SKM-1 (cell line): ENCODE measurements around the gene SCLT1.

Source experiments
- DNase-seq: peaks from one replicate; lab custom pipeline; 2025; ENCODE audit not compliant: unreplicated experiment; lab: John Stamatoyannopoulos, UW

SCLT1 gene

DNA sequence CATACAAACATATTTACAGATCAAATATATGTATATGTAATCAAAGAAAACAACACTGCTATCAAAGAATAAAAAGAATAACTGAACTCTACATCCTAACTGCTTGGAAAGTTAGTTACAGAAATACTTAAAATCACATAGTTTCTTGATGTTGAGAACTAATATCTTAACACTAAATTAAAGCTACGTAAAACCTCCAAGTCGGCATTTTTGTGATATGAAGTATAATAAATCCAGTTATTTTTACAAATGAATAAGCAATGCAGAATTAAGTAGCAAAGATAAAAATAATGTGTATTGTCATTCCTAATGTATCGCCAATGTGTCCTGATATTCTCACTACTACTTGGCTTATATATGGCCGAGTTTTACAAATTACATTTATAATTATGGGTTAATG is 215.4 kb downstream of the SCLT1 start:
- DNase-seq: no peak

DNA sequence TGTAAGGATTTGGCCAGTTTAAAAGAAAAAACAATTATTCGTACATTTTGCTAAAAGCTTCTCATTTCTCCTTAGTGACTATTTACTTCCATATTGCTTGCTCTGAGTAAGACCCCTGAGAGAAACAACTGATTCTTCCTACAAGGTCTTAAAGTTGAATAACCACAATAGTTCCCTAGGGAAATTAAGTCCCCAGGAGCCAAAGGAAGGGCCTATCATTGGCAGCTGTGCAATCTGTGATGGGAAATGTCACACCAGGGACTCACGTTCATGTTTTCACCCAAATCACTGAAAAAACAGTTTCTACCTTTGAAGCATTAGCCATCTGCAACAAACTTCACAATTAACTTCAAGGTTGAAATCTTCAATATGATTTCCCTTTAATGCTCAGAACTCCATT is 217.1 kb downstream of the SCLT1 start:
- no peak for DNase-seq

DNA sequence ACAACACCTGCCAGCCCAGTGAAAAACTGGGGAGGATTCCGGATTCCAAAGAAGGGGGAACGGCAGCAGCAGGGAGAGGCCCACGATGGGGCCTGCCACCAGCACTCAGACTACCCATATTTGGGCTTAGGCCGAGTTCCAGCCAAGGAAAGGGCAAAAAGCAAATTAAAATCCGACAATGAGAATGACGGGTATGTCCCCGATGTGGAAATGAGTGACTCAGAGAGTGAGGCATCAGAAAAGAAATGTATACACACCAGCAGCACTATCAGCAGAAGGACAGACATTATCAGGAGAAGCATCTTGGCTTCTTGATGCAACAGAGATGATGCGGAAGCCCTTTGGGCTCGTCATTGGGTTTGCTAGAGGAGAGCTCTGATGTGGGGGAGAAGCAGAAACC is 221.4 kb downstream of the SCLT1 start:
- DNase-seq: no peak

DNA sequence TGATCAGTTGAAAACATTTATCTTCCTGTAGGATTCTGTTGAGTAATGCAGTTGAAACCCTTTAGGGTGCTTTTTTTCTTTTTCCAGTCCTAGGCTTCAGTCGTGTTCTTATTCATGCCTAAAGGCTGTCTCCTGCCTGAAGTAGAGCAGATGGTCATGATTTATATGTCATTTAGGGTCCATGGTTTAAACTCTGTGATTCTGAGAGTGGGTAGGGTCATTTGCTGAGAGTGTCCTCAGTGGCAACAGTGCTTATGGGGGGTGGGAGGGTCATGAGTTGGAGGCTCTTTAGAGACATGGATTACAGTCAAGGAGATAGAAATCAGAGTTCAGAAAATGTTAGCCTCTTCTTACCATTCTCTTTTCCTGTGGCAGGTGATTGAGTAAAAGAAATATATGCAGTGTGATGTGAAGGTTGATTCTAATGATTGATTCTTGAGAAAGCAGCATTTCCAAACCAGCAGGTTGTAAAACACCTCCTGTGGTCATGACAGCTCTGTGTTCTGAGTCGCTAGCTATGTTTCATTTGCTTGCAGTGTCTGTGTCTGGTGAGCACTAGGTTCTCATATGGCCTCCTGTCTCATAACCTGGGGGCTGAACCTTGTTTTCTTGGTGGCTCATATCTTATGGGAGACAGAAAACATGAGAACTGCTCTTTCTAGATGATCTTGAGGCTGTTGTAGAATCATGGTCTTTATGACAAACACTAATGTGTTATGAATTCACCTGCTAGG is 223.4 kb downstream of the SCLT1 start:
- DNase-seq: no peak

DNA sequence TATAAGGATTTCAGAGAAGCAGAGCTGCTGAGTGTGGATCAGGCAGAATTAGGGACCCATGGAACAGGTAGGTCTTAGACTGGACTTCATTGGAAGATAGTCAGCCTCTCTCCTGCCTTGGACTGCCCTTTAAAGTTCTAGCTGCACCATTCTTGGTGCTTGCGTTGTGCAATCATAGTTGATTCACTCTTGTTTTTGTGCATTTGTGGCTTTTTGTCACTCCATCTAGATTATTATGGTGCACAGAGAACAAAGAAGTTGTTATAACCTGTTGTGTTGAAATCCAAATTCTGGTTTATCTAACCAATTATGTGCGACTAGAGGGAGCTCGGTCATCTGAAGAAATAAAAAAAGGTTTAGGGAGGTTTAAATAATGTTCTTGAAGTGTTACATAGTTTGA is 224.6 kb downstream of the SCLT1 start:
- DNase-seq: no peak

GRCh38 chr4:128866691-128867090 is 226.6 kb downstream of the SCLT1 start:
- no peak for DNase-seq

- no peak for DNase-seq
These were observed 227.1 kb downstream of the SCLT1 start for GRCh38 chr4:128866269-128866668.

- no peak for DNase-seq
These were observed 228.2 kb downstream of the SCLT1 start for GRCh38 chr4:128865132-128865531.

GRCh38 chr4:128863312-128864075 is 229.8 kb downstream of the SCLT1 start:
- peak; percentile 30 for DNase-seq

DNA sequence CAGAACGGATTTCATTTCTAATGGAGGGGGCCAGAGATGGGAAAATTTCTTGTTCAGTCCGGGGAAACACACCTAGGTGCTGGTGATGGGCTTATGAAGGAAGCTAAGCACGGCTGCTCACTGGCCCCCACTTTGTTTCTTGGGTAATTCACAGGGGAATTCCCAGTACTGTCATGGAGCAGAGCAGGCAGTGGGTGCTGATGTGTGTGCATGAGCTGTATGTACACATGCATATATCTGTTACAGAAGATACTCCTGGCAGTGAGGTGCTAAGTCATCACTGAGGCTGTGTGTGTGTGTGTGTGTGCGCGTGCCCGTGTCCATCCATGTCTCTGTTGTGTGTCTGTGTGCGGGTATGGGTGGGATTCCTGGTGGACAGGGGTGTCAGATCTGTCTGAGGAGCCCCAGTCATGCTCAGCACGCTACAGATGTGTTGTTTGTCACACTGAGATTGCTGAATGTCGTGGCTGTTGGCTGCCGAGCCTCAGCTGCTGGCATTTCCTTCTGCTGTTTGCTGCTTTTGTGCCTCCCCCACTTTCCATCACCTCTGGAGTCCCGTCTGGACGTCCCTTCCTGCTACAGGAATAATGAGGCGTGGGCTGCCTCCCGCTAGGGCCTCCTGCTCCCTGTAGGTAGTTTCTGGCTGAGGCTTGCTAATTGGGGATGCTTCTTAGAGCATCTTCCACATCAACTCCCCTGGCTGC is 230.6 kb downstream of the SCLT1 start:
- DNase-seq: no peak

GRCh38 chr4:128861856-128862518 is 231.4 kb downstream of the SCLT1 start:
- DNase-seq: no peak

DNA sequence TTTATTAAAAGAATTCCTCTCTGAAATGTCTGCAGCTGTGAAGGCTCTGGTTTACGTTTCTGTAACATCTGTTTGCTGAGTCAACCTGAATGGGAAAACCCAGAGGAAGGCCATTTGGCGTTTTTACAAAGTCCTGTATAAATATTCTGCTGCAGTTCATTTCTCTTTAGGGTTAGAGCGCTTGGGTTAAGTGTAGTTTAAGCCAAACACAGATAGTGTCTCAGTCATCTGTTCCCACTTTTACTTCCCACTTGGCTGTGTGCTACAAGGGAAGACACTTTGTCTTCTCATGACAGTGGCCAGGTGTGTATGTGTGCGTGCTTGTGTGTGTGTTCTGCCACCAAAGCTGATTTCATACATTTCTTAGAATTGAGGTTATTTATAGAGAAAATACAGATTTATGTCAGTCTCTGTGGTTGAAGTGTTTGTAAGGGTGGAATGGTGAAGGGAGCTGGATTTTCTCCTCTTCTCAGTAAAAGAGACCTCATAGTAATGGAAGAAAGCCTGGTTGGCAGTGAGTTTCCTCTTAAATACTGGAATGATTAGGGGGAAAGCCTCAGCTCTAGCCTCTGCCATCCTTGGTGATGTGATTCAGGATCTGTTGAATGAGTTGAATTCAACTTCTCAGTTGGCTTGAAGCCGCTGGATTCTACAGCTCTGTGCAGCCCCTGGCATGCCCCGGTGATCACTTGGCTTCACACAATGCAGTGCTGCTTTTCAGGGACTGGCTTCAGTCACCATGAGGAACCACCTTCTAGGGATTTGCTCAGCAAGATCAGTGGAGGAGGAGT is 233.3 kb downstream of the SCLT1 start:
- no peak for DNase-seq

DNA sequence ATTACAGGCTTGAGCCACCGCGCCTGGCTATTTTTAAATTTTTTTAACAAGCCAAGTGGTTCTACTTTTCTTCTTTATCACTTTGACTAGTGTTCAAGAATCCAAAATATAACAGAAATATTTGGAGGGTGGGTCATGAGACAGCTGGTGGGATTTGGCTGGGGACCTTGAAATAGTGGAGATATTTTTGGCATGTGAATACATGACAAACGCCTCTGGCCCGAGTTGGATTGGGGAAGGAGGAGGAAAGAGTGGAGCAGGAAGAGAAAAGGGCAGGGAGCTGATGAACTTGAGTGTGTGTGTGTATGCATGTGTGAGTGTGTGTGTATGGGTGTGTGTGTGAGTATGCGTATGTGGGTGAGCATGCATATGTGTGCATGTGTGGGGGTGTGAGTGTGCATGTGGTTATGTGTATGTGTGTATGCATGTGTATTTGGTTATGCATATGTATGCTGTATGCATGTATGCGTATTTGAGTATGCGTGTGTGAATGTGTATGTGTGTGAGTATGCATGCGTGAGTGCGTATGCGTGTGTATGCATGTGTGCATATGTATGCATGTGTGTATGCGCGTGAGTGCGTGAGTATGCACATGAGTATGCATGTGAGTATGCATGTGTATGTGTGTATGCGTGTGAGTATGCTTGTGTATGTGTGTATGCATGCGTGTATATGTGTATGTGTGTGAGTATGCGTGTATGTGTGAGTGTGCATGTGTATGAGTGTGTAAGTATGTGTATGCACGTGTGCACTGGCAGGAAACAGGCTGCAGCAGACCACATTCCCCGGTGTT is 234.3 kb downstream of the SCLT1 start:
- DNase-seq: no peak

GRCh38 chr4:128856246-128856645 is 237.1 kb downstream of the SCLT1 start:
- DNase-seq: no peak

GRCh38 chr4:128855621-128856020 is 237.7 kb downstream of the SCLT1 start:
- DNase-seq: no peak

DNA sequence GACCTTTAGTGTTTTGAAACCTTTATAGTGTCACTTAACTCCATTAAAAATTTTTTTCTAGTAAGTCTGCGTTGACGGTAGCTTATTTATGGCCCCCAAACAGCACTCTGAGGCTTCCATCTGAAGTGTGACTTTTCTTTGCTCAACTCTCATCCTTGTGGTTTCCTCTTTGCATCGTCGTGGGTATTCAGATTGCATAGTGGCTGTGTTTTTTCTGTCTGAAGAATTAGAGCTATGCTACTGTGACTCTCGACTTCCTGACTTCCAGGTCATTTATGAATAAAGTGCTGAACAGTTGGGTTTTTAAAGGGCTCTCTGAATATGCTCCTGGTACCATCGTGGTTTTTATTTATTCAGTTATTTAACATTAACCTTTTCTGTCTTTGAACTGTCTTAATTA is 238.9 kb downstream of the SCLT1 start:
- no peak for DNase-seq

- DNase-seq: no peak
These were observed 239.6 kb downstream of the SCLT1 start for GRCh38 chr4:128853741-128854140.

DNA sequence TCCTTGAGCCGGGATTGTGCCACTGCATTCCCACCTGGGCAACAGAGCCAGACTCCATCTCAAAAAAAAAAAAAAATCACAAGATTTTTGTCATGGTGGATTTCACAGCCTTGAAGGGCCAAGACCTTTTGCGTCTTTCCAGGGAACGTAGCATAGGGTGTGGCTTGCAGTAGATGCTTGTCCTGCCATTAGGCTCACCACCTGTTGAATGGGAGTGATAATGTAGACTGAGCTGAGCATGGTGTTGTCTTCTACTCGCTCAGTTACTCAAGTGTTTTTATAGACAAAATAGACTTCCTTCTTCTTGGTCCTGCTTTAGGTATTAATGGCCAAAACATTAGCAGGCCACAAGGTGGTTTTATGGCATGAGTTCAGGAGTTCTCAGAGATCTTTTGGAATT is 243.1 kb downstream of the SCLT1 start:
- no peak for DNase-seq

- no peak for DNase-seq
These were observed 244.9 kb downstream of the SCLT1 start for GRCh38 chr4:128848461-128848860.
